ENCODE results near the gene CDK5.
"Not testable (repeated sequence)": the region's sequence is repeated elsewhere in the genome, so short reads cannot be mapped to it uniquely, and the experiment has no call there.

CDK5 gene

GRCh38 chr7:151013356-151013732 is 44.4 kb downstream of the CDK5 start:
- DNase-seq = no peak

GRCh38 chr7:151012911-151013347 is 44.8 kb downstream of the CDK5 start:
- DNase-seq = no peak

- no peak for DNase-seq
These were observed 45.5 kb downstream of the CDK5 start for GRCh38 chr7:151012031-151012692.

- DNase-seq = not testable (repeated sequence)
These were observed 46.1 kb downstream of the CDK5 start for GRCh38 chr7:151011616-151012015.

GRCh38 chr7:151011097-151011409 is 46.6 kb downstream of the CDK5 start:
- DNase-seq = no peak

DNA sequence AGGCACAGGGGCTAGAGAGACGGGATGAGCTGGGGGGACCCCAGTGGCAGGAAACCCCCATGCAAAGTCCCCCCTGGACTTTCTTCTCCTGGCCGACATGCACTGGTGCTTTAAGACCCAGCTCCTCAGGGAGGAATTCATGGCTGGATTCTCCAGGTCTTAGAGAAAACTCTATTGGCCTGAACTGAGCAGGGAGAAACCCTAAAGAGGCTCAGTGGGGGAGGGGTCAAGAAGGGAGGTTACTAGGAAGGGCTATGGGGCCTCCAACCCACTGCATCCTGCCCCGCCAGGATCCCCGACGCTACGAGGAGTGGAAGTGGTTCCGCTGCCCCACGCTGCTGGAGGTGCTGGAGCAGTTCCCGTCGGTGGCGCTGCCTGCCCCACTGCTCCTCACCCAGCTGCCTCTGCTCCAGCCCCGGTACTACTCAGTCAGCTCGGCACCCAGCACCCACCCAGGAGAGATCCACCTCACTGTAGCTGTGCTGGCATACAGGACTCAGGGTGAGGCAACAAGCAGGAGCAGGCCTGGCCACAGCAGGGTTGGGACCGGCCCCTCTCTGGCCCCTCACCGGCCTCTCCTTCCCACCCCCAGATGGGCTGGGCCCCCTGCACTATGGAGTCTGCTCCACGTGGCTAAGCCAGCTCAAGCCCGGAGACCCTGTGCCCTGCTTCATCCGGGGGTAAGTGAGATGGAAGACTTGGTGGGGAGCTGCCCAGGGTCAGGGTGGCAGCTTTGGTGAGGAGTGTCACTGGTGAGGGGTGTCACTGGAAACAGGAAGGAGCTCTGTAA is 47.2 kb downstream of the CDK5 start:
- peak; percentile 61 for DNase-seq

DNA sequence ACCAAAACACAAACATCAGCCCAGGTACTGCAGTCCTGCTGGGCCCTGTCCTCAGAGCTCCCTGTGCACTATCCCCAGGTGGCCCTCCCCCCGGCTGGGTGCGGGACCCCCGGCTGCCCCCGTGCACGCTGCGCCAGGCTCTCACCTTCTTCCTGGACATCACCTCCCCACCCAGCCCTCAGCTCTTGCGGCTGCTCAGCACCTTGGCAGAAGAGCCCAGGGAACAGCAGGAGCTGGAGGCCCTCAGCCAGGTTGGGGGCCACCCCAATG is 47.7 kb downstream of the CDK5 start:
- DNase-seq = no peak

- peak; percentile 31 for DNase-seq
These were observed 48.2 kb downstream of the CDK5 start for GRCh38 chr7:151009327-151010036.

- DNase-seq = peak; percentile 94
These were observed 49.0 kb downstream of the CDK5 start for GRCh38 chr7:151008511-151009323.

- DNase-seq = peak; percentile 68
These were observed 49.6 kb downstream of the CDK5 start for GRCh38 chr7:151008143-151008510.

GRCh38 chr7:151007469-151007898 is 50.2 kb downstream of the CDK5 start:
- no peak for DNase-seq

- no peak for DNase-seq
These were observed 51.0 kb downstream of the CDK5 start for GRCh38 chr7:151006590-151007300.

DNA sequence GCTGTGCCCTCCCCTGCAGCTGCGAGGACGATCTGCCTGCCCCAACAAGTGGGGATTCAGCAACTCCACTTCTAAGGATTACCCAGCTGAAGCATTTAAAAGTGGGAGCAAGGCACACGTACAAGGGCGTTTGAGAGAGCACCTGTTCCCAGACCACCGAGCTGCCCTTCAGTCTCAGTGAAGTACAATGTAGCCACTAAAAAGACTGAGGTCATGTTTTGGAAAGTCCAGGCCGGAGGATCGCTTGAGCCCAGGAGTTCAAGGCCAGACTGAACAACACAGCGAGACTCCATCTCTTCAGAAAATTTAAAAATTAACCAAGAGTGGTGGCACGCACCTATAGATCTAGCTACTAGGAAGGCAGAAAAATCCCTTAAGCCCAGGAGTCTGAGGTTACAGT is 52.1 kb downstream of the CDK5 start:
- no peak for DNase-seq

All from activated CD4-positive, alpha-beta T cell treated with anti-CD3 and anti-CD28 coated beads, Interleukin-10, Interleukin-2, amounts not matched to agents 100 ng/mL and 50 ng/mL, durations not matched to agents 16 hours and 8 hours (primary cell).